GM19351 (cell line): ENCODE results near the gene COL15A1.

Experiments
- ATAC-seq: cut with Tn5 transposase; IDR thresholded peaks from one replicate; pipeline ENCODE4 v1.9.1; 2021; ENCODE audit warnings: mild to moderate bottlenecking, moderate library complexity; ENCODE audit not compliant: unreplicated experiment

Gene COL15A1

GRCh38 chr9:99052815-99053715 lies 109.4 kb downstream of the COL15A1 start:
- ATAC-seq, result no peak

GRCh38 chr9:99054581-99054980 lies 110.9 kb downstream of the COL15A1 start:
- ATAC-seq, result no peak

GRCh38 chr9:99055384-99055783 lies 111.7 kb downstream of the COL15A1 start:
- ATAC-seq, result no peak

GRCh38 chr9:99056186-99056585 lies 112.5 kb downstream of the COL15A1 start:
- no peak for ATAC-seq

GRCh38 chr9:99056886-99057664 lies 113.4 kb downstream of the COL15A1 start:
- no peak for ATAC-seq

- ATAC-seq, result peak; percentile 80
Observed at GRCh38 chr9:99057665-99058625, 114.2 kb downstream of the COL15A1 start.

GRCh38 chr9:99058964-99059921 lies 115.5 kb downstream of the COL15A1 start:
- ATAC-seq, result peak; percentile 80

- ATAC-seq, result no peak
Observed at GRCh38 chr9:99060621-99061020, 116.9 kb downstream of the COL15A1 start.

- no peak for ATAC-seq
Observed at GRCh38 chr9:99062549-99062948, 118.8 kb downstream of the COL15A1 start.

GRCh38 chr9:99063522-99063921 lies 119.8 kb downstream of the COL15A1 start:
- ATAC-seq, result no peak

GRCh38 chr9:99066571-99066970 lies 122.9 kb downstream of the COL15A1 start:
- no peak for ATAC-seq

- no peak for ATAC-seq
Observed at GRCh38 chr9:99069075-99069474, 125.4 kb downstream of the COL15A1 start.

GRCh38 chr9:99069546-99069945 lies 125.8 kb downstream of the COL15A1 start:
- ATAC-seq, result no peak

GRCh38 chr9:99070681-99071080 lies 127.0 kb downstream of the COL15A1 start:
- ATAC-seq, result no peak

- ATAC-seq, result no peak
Observed at GRCh38 chr9:99071313-99072039, 127.8 kb downstream of the COL15A1 start.

GRCh38 chr9:99072040-99072394 lies 128.3 kb downstream of the COL15A1 start:
- ATAC-seq, result no peak

- ATAC-seq, result no peak
Observed at GRCh38 chr9:99073347-99073746, 129.6 kb downstream of the COL15A1 start.

GRCh38 chr9:99073985-99074901 lies 130.5 kb downstream of the COL15A1 start:
- ATAC-seq, result no peak
